ENCODE measurements around the gene NPNT. TPM values are rescaled to one million over a fixed set of nuclear protein-coding genes. Genes with fewer than 3 reads are reported as not detected.

The NPNT gene
- total RNA-seq, 6 donors from 2014 or later: 161 to 339 (median 262) TPM

- no peak for ATAC-seq (ENCODE audit: low FRiP score in 2 of 2)
- DNase-seq: no peak
- 41 to 48% methylated on average over 1 of the region's 1 CpG for WGBS, 2 donors
- Histone ChIP-seq H3K27ac (no peak overlapping the region), H3K4me1 (no peaks in the 10 kb centered on the region), H3K36me3 (no peaks in the 10 kb centered on the region), H3K4me3 (no peak overlapping the region), H3K27me3 (no peaks in the 10 kb centered on the region), H3K9me3 (no peaks in the 10 kb centered on the region)
- TF ChIP-seq EP300 (IDR thresholded peaks at IDR 0.05) (no peak), CTCF (IDR thresholded peaks at IDR 0.05) (no peak), POLR2A (IDR thresholded peaks at IDR 0.05) (no peak), POLR2AphosphoS5 (IDR thresholded peaks at IDR 0.05) (no peak)
Observed at GRCh38 chr4:105859233-105859632, 36.0 kb upstream of the NPNT start.

- ATAC-seq (ENCODE audit: low FRiP score in 2 of 2) (no peak), DNase-seq (no peak)
- no peaks in the 10 kb centered on the region for H3K9me3 ChIP-seq
- H3K4me1 ChIP-seq: no peaks in the 10 kb centered on the region
- no peak overlapping the region for H3K27ac ChIP-seq
- no peaks in the 10 kb centered on the region for H3K36me3 ChIP-seq
- 83 to 90% methylated on average over 3 of the region's 3 CpGs for WGBS, 2 donors
- no peaks in the 10 kb centered on the region for H3K27me3 ChIP-seq
- no peak overlapping the region for H3K4me3 ChIP-seq
- TF ChIP-seq EP300 (IDR thresholded peaks at IDR 0.05): no peak
- no peak for TF ChIP-seq POLR2AphosphoS5 (IDR thresholded peaks at IDR 0.05)
- no peak for TF ChIP-seq POLR2A (IDR thresholded peaks at IDR 0.05)
- TF ChIP-seq CTCF (IDR thresholded peaks at IDR 0.05): no peak
Observed at GRCh38 chr4:105870963-105871362, 24.3 kb upstream of the NPNT start.

GRCh38 chr4:105871997-105872396, 23.3 kb upstream of the NPNT start:
- Histone ChIP-seq H3K27ac (no peak overlapping the region), H3K27me3 (no peaks in the 10 kb centered on the region), H3K4me1 (no peaks in the 10 kb centered on the region), H3K4me3 (no peak overlapping the region), H3K9me3 (no peaks in the 10 kb centered on the region), H3K36me3 (no peaks in the 10 kb centered on the region)
- WGBS, 2 donors: 71 to 82% methylated on average over 2 of the region's 2 CpGs
- no peak for DNase-seq
- no peak for TF ChIP-seq POLR2A (IDR thresholded peaks at IDR 0.05)
- TF ChIP-seq POLR2AphosphoS5 (IDR thresholded peaks at IDR 0.05): no peak
- no peak for TF ChIP-seq EP300 (IDR thresholded peaks at IDR 0.05)
- TF ChIP-seq CTCF (IDR thresholded peaks at IDR 0.05): no peak
- no peak for ATAC-seq (ENCODE audit: low FRiP score in 2 of 2)

GRCh38 chr4:105875233-105875632, 20.0 kb upstream of the NPNT start:
- no peak for DNase-seq
- no peak overlapping the region for H3K4me3 ChIP-seq
- no peaks in the 10 kb centered on the region for H3K9me3 ChIP-seq
- no peak overlapping the region for H3K27ac ChIP-seq
- H3K4me1 ChIP-seq: no peaks in the 10 kb centered on the region
- TF ChIP-seq POLR2AphosphoS5 (IDR thresholded peaks at IDR 0.05) (no peak), EP300 (IDR thresholded peaks at IDR 0.05) (no peak), CTCF (IDR thresholded peaks at IDR 0.05) (no peak), POLR2A (IDR thresholded peaks at IDR 0.05) (no peak)
- no peaks in the 10 kb centered on the region for H3K36me3 ChIP-seq
- no peak for ATAC-seq (ENCODE audit: low FRiP score in 2 of 2)
- H3K27me3 ChIP-seq: no peaks in the 10 kb centered on the region

GRCh38 chr4:105878668-105879067, 16.6 kb upstream of the NPNT start:
- H3K9me3 ChIP-seq: no peaks in the 10 kb centered on the region

More at GRCh38 chr4:105878668-105879067, 16.6 kb upstream of the NPNT start:
- ATAC-seq (ENCODE audit: low FRiP score in 2 of 2) (no peak), DNase-seq (no peak)
- WGBS, 2 donors: 54 to 69% methylated on average over 2 of the region's 2 CpGs
- Histone ChIP-seq H3K4me1 (no peaks in the 10 kb centered on the region), H3K27me3 (no peaks in the 10 kb centered on the region), H3K27ac (no peak overlapping the region), H3K36me3 (no peaks in the 10 kb centered on the region), H3K4me3 (no peak overlapping the region)
- no peak for TF ChIP-seq POLR2A (IDR thresholded peaks at IDR 0.05)
- TF ChIP-seq EP300 (IDR thresholded peaks at IDR 0.05): no peak
- TF ChIP-seq CTCF (IDR thresholded peaks at IDR 0.05): no peak
- no peak for TF ChIP-seq POLR2AphosphoS5 (IDR thresholded peaks at IDR 0.05)
